Activated B cell treated with CpG ODN at 0.5 μM for 24 hours (primary cell): ENCODE data around the gene LEKR1. TPM values are rescaled to one million over a fixed set of nuclear protein-coding genes. Genes with fewer than 3 reads are reported as not detected.

ENCODE experiments used
- ATAC-seq: fragments of 200-7000 bp; cut with Tn5 transposase; one replicate; pipeline ENCODE4 v1.10.0; 2021; ENCODE audit warnings: low read depth, mild to moderate bottlenecking, moderate library complexity
- CTCF ChIA-PET: fragments of 350-600 bp; sonication (Branson Sonifier 250); formaldehyde crosslinking; loops from one replicate; lab custom pipeline; 2021; ENCODE audit warnings: antibody characterized with exemption; lab: Charles Lee
- POLR2A ChIA-PET: fragments of 350-600 bp; sonication (Branson Sonifier 250); formaldehyde crosslinking; loops from one replicate; lab custom pipeline; 2021; ENCODE audit warnings: antibody characterized with exemption; lab: Charles Lee
- DNase-seq: peaks from one replicate; pipeline ENCODE4 v3.0.0; 2022
- H3K27ac Mint-ChIP-seq: one replicate; pipeline ENCODE4 v1.8.0; 2020; ENCODE audit warnings: mixed read lengths
- H3K27me3 Mint-ChIP-seq: one replicate; pipeline ENCODE4 v1.8.0; 2021; ENCODE audit warnings: mixed read lengths
- H3K36me3 Mint-ChIP-seq: one replicate; pipeline ENCODE4 v1.8.0; 2021; ENCODE audit warnings: low read depth, mixed read lengths
- H3K4me1 Mint-ChIP-seq: one replicate; pipeline ENCODE4 v1.8.0; 2021; ENCODE audit warnings: mixed read lengths
- H3K4me3 Mint-ChIP-seq: one replicate; pipeline ENCODE4 v1.8.0; 2020; ENCODE audit warnings: mild to moderate bottlenecking, mixed read lengths
- H3K9me3 Mint-ChIP-seq: one replicate; pipeline ENCODE4 v1.8.0; 2020; ENCODE audit warnings: mixed read lengths
- CTCF ChIP-seq: fragments of 200-600 bp; IDR thresholded peaks from one replicate; pipeline ENCODE4 v1.8.0; 2022; ENCODE audit warnings: antibody characterized with exemption, mild to moderate bottlenecking
- intact Hi-C: fragments of 100-400 bp; cut with micrococcal nuclease; formaldehyde crosslinking; loops from one replicate; pipeline ENCODE4 v1.15.1; 2024
- total RNA-seq: library from RNA; stranded (reverse); gene quantifications from 2 replicates; pipeline ENCODE4 v1.2.3, GENCODE V29; 2022

The LEKR1 gene
- total RNA-seq, 1 donor from 2014 or later: 2.8 TPM

GRCh38 chr3:156939315-156939714 lies 113.2 kb downstream of the LEKR1 start:
- ChIA-PET POLR2A (no interaction called here), CTCF (no interaction called here)
- ATAC-seq: no peak

GRCh38 chr3:156941311-156941710 lies 115.2 kb downstream of the LEKR1 start:
- Mint-ChIP-seq H3K4me3 (no peak overlapping the region), H3K36me3 (no peaks in the 10 kb centered on the region), H3K27me3 (no peaks in the 10 kb centered on the region), H3K27ac (no peak overlapping the region), H3K4me1 (no peaks in the 10 kb centered on the region), H3K9me3 (peaks cover 3% of the 10 kb centered on the region)
- POLR2A ChIA-PET: no interaction called here
- ATAC-seq (no peak), DNase-seq (no peak)
- intact Hi-C loops: no loop called here
- CTCF ChIA-PET: no interaction called here
- TF ChIP-seq CTCF: no peak

More at GRCh38 chr3:156939315-156939714, 113.2 kb downstream of the LEKR1 start:
- no peak overlapping the region for H3K4me3 Mint-ChIP-seq
- H3K9me3 Mint-ChIP-seq: no peaks in the 10 kb centered on the region
- no peak overlapping the region for H3K27ac Mint-ChIP-seq
- intact Hi-C loops: no loop called here
- no peak for TF ChIP-seq CTCF
- no peaks in the 10 kb centered on the region for H3K36me3 Mint-ChIP-seq
- no peak for DNase-seq
- H3K4me1 Mint-ChIP-seq: no peaks in the 10 kb centered on the region
- no peaks in the 10 kb centered on the region for H3K27me3 Mint-ChIP-seq

GRCh38 chr3:156948402-156949210 lies 122.5 kb downstream of the LEKR1 start:
- H3K9me3 Mint-ChIP-seq: peaks cover 3% of the 10 kb centered on the region
- intact Hi-C loops: no loop called here
- H3K27ac Mint-ChIP-seq: no peak overlapping the region
- no peaks in the 10 kb centered on the region for H3K27me3 Mint-ChIP-seq
- ChIA-PET POLR2A (no interaction called here), CTCF (no interaction called here)
- TF ChIP-seq CTCF: no peak
- H3K36me3 Mint-ChIP-seq: no peaks in the 10 kb centered on the region
- H3K4me3 Mint-ChIP-seq: no peak overlapping the region
- ATAC-seq: no peak
- no peak for DNase-seq
- H3K4me1 Mint-ChIP-seq: no peaks in the 10 kb centered on the region

- ATAC-seq (no peak), DNase-seq (no peak)
- no peak overlapping the region for H3K4me3 Mint-ChIP-seq
- H3K4me1 Mint-ChIP-seq: peaks cover 7% of the 10 kb centered on the region
- POLR2A ChIA-PET: no interaction called here
- no peaks in the 10 kb centered on the region for H3K9me3 Mint-ChIP-seq
- CTCF ChIA-PET: no interaction called here
- H3K36me3 Mint-ChIP-seq: no peaks in the 10 kb centered on the region
- H3K27me3 Mint-ChIP-seq: no peaks in the 10 kb centered on the region
- H3K27ac Mint-ChIP-seq: no peak overlapping the region
- intact Hi-C loops: loop anchor here (5.0 kb wide), 1 partner anchor 40 kb away; no protein-coding TSS in a partner anchor
- no peak for TF ChIP-seq CTCF
Measured at GRCh38 chr3:156952011-156952410, 125.9 kb downstream of the LEKR1 start.

GRCh38 chr3:156957715-156958114 lies 131.6 kb downstream of the LEKR1 start:
- peaks cover 7% of the 10 kb centered on the region for H3K4me1 Mint-ChIP-seq
- no peaks in the 10 kb centered on the region for H3K27me3 Mint-ChIP-seq
- ChIA-PET CTCF (no interaction called here), POLR2A (no interaction called here)
- no peak for TF ChIP-seq CTCF
- intact Hi-C loops: no loop called here
- DNase-seq (no peak), ATAC-seq (no peak)
- no peak overlapping the region for H3K27ac Mint-ChIP-seq
- H3K4me3 Mint-ChIP-seq: no peak overlapping the region
- H3K36me3 Mint-ChIP-seq: no peaks in the 10 kb centered on the region
- no peaks in the 10 kb centered on the region for H3K9me3 Mint-ChIP-seq
